ENCODE results near the gene NPM3. TPM values are rescaled to one million over a fixed set of nuclear protein-coding genes. Genes with fewer than 3 reads are reported as not detected.

The NPM3 gene
- total and polyA plus RNA-seq, 2 of the 13 experiments (the other 11 are each of a cell fraction or from before 2014, with no cell fraction given), result 47.6 to 129 TPM

DNA sequence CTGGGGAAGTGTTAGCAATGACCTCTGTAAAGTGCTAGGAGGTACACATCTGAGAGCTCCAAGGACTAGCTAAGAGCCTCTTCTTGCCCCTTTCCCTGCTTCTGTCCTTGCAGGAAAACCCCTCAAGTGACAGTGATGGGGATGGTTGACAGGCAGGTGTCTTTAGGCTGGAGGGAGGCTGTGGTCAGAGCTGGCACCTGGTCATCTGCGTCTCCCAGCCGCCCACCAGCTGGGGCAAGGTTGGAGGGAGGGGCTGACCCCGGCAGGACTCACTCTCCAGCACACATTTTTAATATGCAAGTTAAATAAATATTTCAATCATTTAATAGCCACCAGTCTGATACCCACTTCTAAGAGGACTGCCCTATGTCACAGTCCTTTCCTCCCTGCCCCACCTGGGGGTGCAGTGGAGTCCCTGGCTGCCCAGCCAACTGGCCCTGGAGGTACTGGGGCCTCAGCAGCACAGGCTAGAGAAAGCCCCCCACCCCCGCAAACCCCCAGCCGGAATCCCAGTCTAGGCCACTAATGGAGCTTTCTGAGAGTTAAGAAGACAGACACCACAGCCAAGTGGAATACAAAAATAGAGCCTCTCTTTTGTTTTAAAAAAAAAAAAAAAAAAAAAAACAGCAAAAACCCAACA, 13.6 kb downstream of the NPM3 start:
- no peaks in the 10 kb centered on the region for H3K4me1 ChIP-seq (ENCODE audit: insufficient read depth, low read length)
- CTCF ChIA-PET (ENCODE audit: low intra/inter-chr PET ratio, low total read pairs), result no interaction called here
- BruUV-seq (replicated peaks), result no TSS peak
- FAIRE-seq (no peak), ATAC-seq (peak; percentile 38; the same call in 2 of the 3 replicates), DNase-seq (ENCODE audit: low spot score) (no peak)
- H3K4me2 ChIP-seq (ENCODE audit: low read depth, low read length), result no peak overlapping the region
- 83% methylated on average over 2 of the region's 5 CpGs for WGBS (ENCODE audit: low lambda C conversion rate)
- H2AFZ ChIP-seq (ENCODE audit: low read length), result no peak overlapping the region
- no peak overlapping the region for H3K27ac ChIP-seq (ENCODE audit: extremely low read length, insufficient read depth, low read length)
- intact Hi-C loops (cut with micrococcal nuclease; ENCODE audit: unreplicated experiment), result no loop called here
- no peaks in the 10 kb centered on the region for H3K36me3 ChIP-seq (replicated peaks in 1 of 2; ENCODE audit: control insufficient read depth in 1 of 2, insufficient read depth in 2 of 2, low read length in 2 of 2)
- H3K9me3 ChIP-seq (ENCODE audit: low read length), result no peaks in the 10 kb centered on the region
- no peak overlapping the region for H3K4me3 ChIP-seq (replicated peaks in 1 of 3; ENCODE audit: insufficient read depth in 1 of 3, low read depth in 2 of 3, low read length in 3 of 3)
- H3K27me3 ChIP-seq (ENCODE audit: control insufficient read depth in 1 of 2, insufficient read depth in 2 of 2, low read length in 2 of 2), result peaks cover 18 to 86% of the 10 kb centered on the region in 2 experiments
- H3K79me2 ChIP-seq (ENCODE audit: insufficient read depth, low read length), result no peaks in the 10 kb centered on the region
- POLR2A ChIA-PET, result no interaction called here
- H4K20me1 ChIP-seq (ENCODE audit: insufficient read depth, low read length), result no peaks in the 10 kb centered on the region
- in situ Hi-C loops (cut with HindIII; ENCODE audit: extremely low pct_ligation_motif_present, low pct_unique_long_range_greater_than_20kb), result no loop called here
- TF ChIP-seq, protein P1, sequence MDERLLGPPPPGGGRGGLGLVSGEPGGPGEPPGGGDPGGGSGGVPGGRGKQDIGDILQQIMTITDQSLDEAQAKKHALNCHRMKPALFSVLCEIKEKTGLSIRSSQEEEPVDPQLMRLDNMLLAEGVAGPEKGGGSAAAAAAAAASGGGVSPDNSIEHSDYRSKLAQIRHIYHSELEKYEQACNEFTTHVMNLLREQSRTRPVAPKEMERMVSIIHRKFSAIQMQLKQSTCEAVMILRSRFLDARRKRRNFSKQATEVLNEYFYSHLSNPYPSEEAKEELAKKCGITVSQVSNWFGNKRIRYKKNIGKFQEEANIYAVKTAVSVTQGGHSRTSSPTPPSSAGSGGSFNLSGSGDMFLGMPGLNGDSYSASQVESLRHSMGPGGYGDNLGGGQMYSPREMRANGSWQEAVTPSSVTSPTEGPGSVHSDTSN (CRISPR knock-in tag; IDR thresholded peaks at IDR 0.05), result no peak
- TF ChIP-seq, protein P2, sequence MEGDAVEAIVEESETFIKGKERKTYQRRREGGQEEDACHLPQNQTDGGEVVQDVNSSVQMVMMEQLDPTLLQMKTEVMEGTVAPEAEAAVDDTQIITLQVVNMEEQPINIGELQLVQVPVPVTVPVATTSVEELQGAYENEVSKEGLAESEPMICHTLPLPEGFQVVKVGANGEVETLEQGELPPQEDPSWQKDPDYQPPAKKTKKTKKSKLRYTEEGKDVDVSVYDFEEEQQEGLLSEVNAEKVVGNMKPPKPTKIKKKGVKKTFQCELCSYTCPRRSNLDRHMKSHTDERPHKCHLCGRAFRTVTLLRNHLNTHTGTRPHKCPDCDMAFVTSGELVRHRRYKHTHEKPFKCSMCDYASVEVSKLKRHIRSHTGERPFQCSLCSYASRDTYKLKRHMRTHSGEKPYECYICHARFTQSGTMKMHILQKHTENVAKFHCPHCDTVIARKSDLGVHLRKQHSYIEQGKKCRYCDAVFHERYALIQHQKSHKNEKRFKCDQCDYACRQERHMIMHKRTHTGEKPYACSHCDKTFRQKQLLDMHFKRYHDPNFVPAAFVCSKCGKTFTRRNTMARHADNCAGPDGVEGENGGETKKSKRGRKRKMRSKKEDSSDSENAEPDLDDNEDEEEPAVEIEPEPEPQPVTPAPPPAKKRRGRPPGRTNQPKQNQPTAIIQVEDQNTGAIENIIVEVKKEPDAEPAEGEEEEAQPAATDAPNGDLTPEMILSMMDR (CRISPR knock-in tag; IDR thresholded peaks at IDR 0.05), result 0 out of 2 replicates have a peak, but pooled peaks have one; percentile 8
- no peak for TF ChIP-seq NR2C2 (CRISPR knock-in tag; IDR thresholded peaks at IDR 0.05; ENCODE audit: borderline replicate concordance)
- H3K9ac ChIP-seq (ENCODE audit: insufficient read depth, low read depth, low read length), result no peak overlapping the region

DNA sequence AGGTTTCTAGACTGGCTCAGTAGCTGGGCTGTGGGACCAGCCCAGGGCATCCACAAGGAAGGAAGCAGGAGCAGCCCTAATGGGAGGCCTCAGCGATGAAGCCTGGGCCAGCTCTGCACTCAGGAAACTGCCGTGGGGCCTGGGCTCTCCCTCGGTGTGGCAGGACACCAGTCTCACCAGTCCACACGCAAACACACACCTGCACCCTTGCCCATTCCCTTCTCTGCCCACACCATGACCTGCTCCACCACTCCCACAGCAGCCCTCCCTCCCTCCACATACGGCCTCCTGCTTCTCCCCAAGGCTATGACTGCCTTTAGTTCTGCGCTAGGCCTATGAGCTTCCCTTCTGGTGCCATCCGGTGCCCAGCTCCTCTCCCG, 14.5 kb downstream of the NPM3 start:
- DNase-seq (ENCODE audit: low spot score), result no peak
- peaks cover 15 to 81% of the 10 kb centered on the region in 2 experiments for H3K27me3 ChIP-seq (ENCODE audit: control insufficient read depth in 1 of 2, insufficient read depth in 2 of 2, low read length in 2 of 2)
- no peak overlapping the region for H3K27ac ChIP-seq (ENCODE audit: extremely low read length, insufficient read depth, low read length)
- H3K4me3 ChIP-seq (replicated peaks in 1 of 3; ENCODE audit: insufficient read depth in 1 of 3, low read depth in 2 of 3, low read length in 3 of 3), result no peak overlapping the region
- in situ Hi-C loops (cut with HindIII; ENCODE audit: extremely low pct_ligation_motif_present, low pct_unique_long_range_greater_than_20kb), result no loop called here
- no peak overlapping the region for H3K9ac ChIP-seq (ENCODE audit: insufficient read depth, low read depth, low read length)
- H3K79me2 ChIP-seq (ENCODE audit: insufficient read depth, low read length), result no peaks in the 10 kb centered on the region
- H3K4me2 ChIP-seq (ENCODE audit: low read depth, low read length), result no peak overlapping the region
- intact Hi-C loops (cut with micrococcal nuclease; ENCODE audit: unreplicated experiment), result no loop called here
- ChIA-PET POLR2A (no interaction called here), CTCF (ENCODE audit: low intra/inter-chr PET ratio, low total read pairs) (no interaction called here)
- no peak overlapping the region for H2AFZ ChIP-seq (ENCODE audit: low read length)
- no TSS peak for BruUV-seq (replicated peaks)
- no peak for ATAC-seq
- 66% methylated on average over 5 of the region's 8 CpGs for WGBS (ENCODE audit: low lambda C conversion rate)
- no peaks in the 10 kb centered on the region for H3K9me3 ChIP-seq (ENCODE audit: low read length)
- no peak for FAIRE-seq
- no peaks in the 10 kb centered on the region for H3K4me1 ChIP-seq (ENCODE audit: insufficient read depth, low read length)
- H4K20me1 ChIP-seq (ENCODE audit: insufficient read depth, low read length), result no peaks in the 10 kb centered on the region
- H3K36me3 ChIP-seq (replicated peaks in 1 of 2; ENCODE audit: control insufficient read depth in 1 of 2, insufficient read depth in 2 of 2, low read length in 2 of 2), result no peaks in the 10 kb centered on the region
- TF ChIP-seq, protein P3, sequence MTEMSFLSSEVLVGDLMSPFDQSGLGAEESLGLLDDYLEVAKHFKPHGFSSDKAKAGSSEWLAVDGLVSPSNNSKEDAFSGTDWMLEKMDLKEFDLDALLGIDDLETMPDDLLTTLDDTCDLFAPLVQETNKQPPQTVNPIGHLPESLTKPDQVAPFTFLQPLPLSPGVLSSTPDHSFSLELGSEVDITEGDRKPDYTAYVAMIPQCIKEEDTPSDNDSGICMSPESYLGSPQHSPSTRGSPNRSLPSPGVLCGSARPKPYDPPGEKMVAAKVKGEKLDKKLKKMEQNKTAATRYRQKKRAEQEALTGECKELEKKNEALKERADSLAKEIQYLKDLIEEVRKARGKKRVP (CRISPR knock-in tag; IDR thresholded peaks at IDR 0.05), result no peak
- TF ChIP-seq CHD2 (IDR thresholded peaks at IDR 0.05; ENCODE audit: low read depth, low read length) (no peak), ZFP90 (CRISPR knock-in tag; IDR thresholded peaks at IDR 0.05; ENCODE audit: borderline replicate concordance) (no peak), ZMYM3 (CRISPR knock-in tag; IDR thresholded peaks at IDR 0.05) (no peak), KAT2B (IDR thresholded peaks at IDR 0.05; ENCODE audit: borderline replicate concordance, low read depth, low read length) (no peak), ZNF331 (CRISPR knock-in tag; IDR thresholded peaks at IDR 0.05) (no peak), SRSF9 (IDR thresholded peaks at IDR 0.05; ENCODE audit: borderline replicate concordance, insufficient read depth, low read depth, low read length, poor library complexity, severe bottlenecking) (no peak), ZNF556 (CRISPR knock-in tag; IDR thresholded peaks at IDR 0.05; ENCODE audit: borderline replicate concordance) (no peak)
- TF ChIP-seq, protein P4, sequence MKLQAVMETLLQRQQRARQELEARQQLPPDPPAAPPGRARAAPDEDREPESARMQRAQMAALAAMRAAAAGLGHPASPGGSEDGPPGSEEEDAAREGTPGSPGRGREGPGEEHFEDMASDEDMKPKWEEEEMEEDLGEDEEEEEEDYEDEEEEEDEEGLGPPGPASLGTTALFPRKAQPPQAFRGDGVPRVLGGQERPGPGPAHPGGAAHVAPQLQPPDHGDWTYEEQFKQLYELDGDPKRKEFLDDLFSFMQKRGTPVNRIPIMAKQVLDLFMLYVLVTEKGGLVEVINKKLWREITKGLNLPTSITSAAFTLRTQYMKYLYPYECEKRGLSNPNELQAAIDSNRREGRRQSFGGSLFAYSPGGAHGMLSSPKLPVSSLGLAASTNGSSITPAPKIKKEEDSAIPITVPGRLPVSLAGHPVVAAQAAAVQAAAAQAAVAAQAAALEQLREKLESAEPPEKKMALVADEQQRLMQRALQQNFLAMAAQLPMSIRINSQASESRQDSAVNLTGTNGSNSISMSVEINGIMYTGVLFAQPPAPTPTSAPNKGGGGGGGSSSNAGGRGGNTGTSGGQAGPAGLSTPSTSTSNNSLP (IDR thresholded peaks at IDR 0.05; ENCODE audit: low read depth, low read length), result no peak

Data from HepG2 (cell line).